HCT116 (cell line): ENCODE data around the gene ITGAE. TPM values are rescaled to one million over a fixed set of nuclear protein-coding genes. Genes with fewer than 3 reads are reported as not detected.

Source experiments
- ATAC-seq: fragments of 200-7000 bp; cut with Tn5 transposase; 2 replicates; pipeline ENCODE4 v1.9.1; 2020; ENCODE audit warnings: mild to moderate bottlenecking, moderate library complexity
- BruUV-seq: library from RNA; stranded (reverse); fragments of 400-500 nt; replicated peaks from 2 replicates; lab custom pipeline; 2021; lab: Mats Ljungman, UMichigan
- CTCF ChIA-PET: fragments of 300-600 bp; sonication (Branson Sonifier 250); formaldehyde crosslinking; loops from one replicate; lab custom pipeline; 2021; ENCODE audit warnings: antibody characterized with exemption; lab: Charles Lee
- POLR2A ChIA-PET: fragments of 300-600, 350-600 bp; sonication (Branson Sonifier 250); formaldehyde crosslinking; loops from one replicate; lab custom pipeline; 2021; ENCODE audit warnings: antibody characterized with exemption; lab: Charles Lee
- RAD21 ChIA-PET, 2 experiments: fragments of 300-600 bp; sonication (Branson Sonifier 250); formaldehyde crosslinking; loops; one replicate each; lab custom pipeline; 2023; ENCODE audit warnings: low total read pairs in 2 of 2; ENCODE audit not compliant: uncharacterized antibody in 2 of 2, unreplicated experiment in 2 of 2, low non-redundant PET in 1 of 2; lab: Charles Lee
- DNase-seq: peaks from one replicate; pipeline ENCODE4 v3.0.0-alpha.2; 2010; ENCODE audit warnings: low read depth, low spot score
- H2AFZ ChIP-seq: fragments of 200-600 bp; shearing (Covaris generic), sonication (generic); 2 replicates; pipeline ENCODE4 v1.6.1; 2017; ENCODE audit warnings: low read depth, mixed run types, mixed read lengths, antibody characterized with exemption, low read length; ENCODE audit not compliant: poor library complexity, severe bottlenecking
- H3K27ac ChIP-seq: 2 replicates; pipeline ENCODE4 v1.5.1; 2012; ENCODE audit warnings: low read depth, low read length
- H3K27me3 ChIP-seq: fragments of 200-600 bp; sonication (generic); 2 replicates; pipeline ENCODE4 v1.6.1; 2016; ENCODE audit warnings: mixed run types, low read length, mixed read lengths; ENCODE audit not compliant: insufficient read depth
- H3K36me3 ChIP-seq, 2 experiments: fragments of 200-500 bp in 1 of 2; fragments of 200-600 bp in 1 of 2; sonication (Bioruptor generic) in 1 of 2; sonication (generic) in 1 of 2; 2 replicates each; pipeline versions ENCODE4 v1.5.1 to v1.6.1; 2014 to 2016; ENCODE audit warnings: low read length in 2 of 2, inconsistent platforms in 1 of 2, mixed read lengths in 1 of 2, mixed run types in 1 of 2; ENCODE audit not compliant: insufficient read depth in 2 of 2, control insufficient read depth in 1 of 2
- H3K4me1 ChIP-seq, 2 experiments: fragments of 200-600 bp in 1 of 2; sonication (generic) in 1 of 2; 2 replicates each; pipeline versions ENCODE4 v1.5.1 to v1.6.1; 2012 to 2017; ENCODE audit warnings: low read length in 2 of 2, inconsistent platforms in 1 of 2, mild to moderate bottlenecking in 1 of 2, mixed read lengths in 1 of 2, mixed run types in 1 of 2, moderate library complexity in 1 of 2; ENCODE audit not compliant: insufficient read depth in 2 of 2, control insufficient read depth in 1 of 2
- H3K4me2 ChIP-seq: fragments of 200-600 bp; sonication (generic); 2 replicates; pipeline ENCODE4 v1.6.1; 2017; ENCODE audit warnings: mixed run types, low read length, mixed read lengths
- H3K4me3 ChIP-seq, 2 experiments: fragments of 200-600 bp in 1 of 2; sonication (generic) in 1 of 2; replicated peaks in 1 of 2; 2 replicates each; pipeline ENCODE4 v1.5.1; 2011 to 2016; ENCODE audit warnings: low read length in 2 of 2, control low read depth in 1 of 2, low read depth in 1 of 2, mild to moderate bottlenecking in 1 of 2, mixed read lengths in 1 of 2, mixed run types in 1 of 2
- H3K79me2 ChIP-seq: fragments of 200-600 bp; sonication (generic); 2 replicates; pipeline ENCODE4 v1.6.1; 2017; ENCODE audit warnings: mild to moderate bottlenecking, mixed run types, low read length, moderate library complexity, mixed read lengths; ENCODE audit not compliant: insufficient read depth
- H3K9ac ChIP-seq: fragments of 200-600 bp; sonication (generic); 2 replicates; pipeline ENCODE4 v1.6.1; 2016; ENCODE audit warnings: low read length, mixed read lengths
- H3K9me2 ChIP-seq: fragments of 200-600 bp; sonication (generic), shearing (Covaris generic); 2 replicates; pipeline ENCODE4 v1.6.1; 2017; ENCODE audit warnings: mixed run types, mild to moderate bottlenecking, moderate library complexity; ENCODE audit not compliant: insufficient read depth
- H3K9me3 ChIP-seq, 2 experiments: fragments of 200-500 bp in 1 of 2; fragments of 200-600 bp in 1 of 2; sonication (Bioruptor generic) in 1 of 2; sonication (generic) in 1 of 2; 2 replicates each; pipeline ENCODE4 v1.6.1; 2014 to 2017; ENCODE audit warnings: low read length in 2 of 2, mixed read lengths in 2 of 2, inconsistent platforms in 1 of 2, low read depth in 1 of 2, mild to moderate bottlenecking in 1 of 2, mixed run types in 1 of 2, moderate library complexity in 1 of 2; ENCODE audit not compliant: control insufficient read depth in 1 of 2, insufficient read depth in 1 of 2
- H4K20me1 ChIP-seq: fragments of 200-600 bp; sonication (generic), shearing (Covaris generic); 2 replicates; pipeline ENCODE4 v1.6.1; 2017; ENCODE audit warnings: mixed run types, mild to moderate bottlenecking, moderate library complexity; ENCODE audit not compliant: insufficient read depth
- ATF3 ChIP-seq: IDR thresholded peaks from 2 replicates; pipeline ENCODE4 v1.6.1; 2012
- CBX3 ChIP-seq: IDR thresholded peaks from 2 replicates; pipeline ENCODE4 v1.6.1; 2012; ENCODE audit warnings: low read depth
- CEBPB ChIP-seq: IDR thresholded peaks from 2 replicates; pipeline ENCODE4 v1.6.1; 2012; ENCODE audit warnings: low read depth
- EGR1 ChIP-seq: IDR thresholded peaks from 2 replicates; pipeline ENCODE4 v1.6.1; 2012; ENCODE audit warnings: low read depth
- ELF1 ChIP-seq: IDR thresholded peaks from 2 replicates; pipeline ENCODE4 v1.6.1; 2012; ENCODE audit warnings: low read depth, borderline replicate concordance
- EZH2 ChIP-seq: fragments of 200-600 bp; sonication (generic); IDR thresholded peaks from 2 replicates; pipeline ENCODE4 v1.6.1; 2017; ENCODE audit warnings: antibody characterized with exemption, mixed run types
- EZH2phosphoT487 ChIP-seq: fragments of 200-600 bp; IDR thresholded peaks from 2 replicates; pipeline ENCODE4 v1.6.1; 2018; ENCODE audit warnings: antibody characterized with exemption, borderline replicate concordance
- FOSL1 ChIP-seq: IDR thresholded peaks from 2 replicates; pipeline ENCODE4 v1.6.1; 2012; ENCODE audit warnings: low read depth
- JUND ChIP-seq: IDR thresholded peaks from 2 replicates; pipeline ENCODE4 v1.6.1; 2012
- POLR2A ChIP-seq: IDR thresholded peaks from 2 replicates; pipeline ENCODE4 v1.7.0; 2011; ENCODE audit warnings: borderline replicate concordance; ENCODE audit not compliant: insufficient read depth, insufficient read length; ENCODE audit errors: extremely low read depth
- POLR2AphosphoS5 ChIP-seq: IDR thresholded peaks from 2 replicates; pipeline ENCODE4 v1.6.1; 2011; ENCODE audit warnings: mild to moderate bottlenecking, low read depth, low read length, moderate library complexity
- RAD21 ChIP-seq: IDR thresholded peaks from 2 replicates; pipeline ENCODE4 v1.6.1; 2012; ENCODE audit warnings: low read depth, mild to moderate bottlenecking
- REST ChIP-seq: IDR thresholded peaks from 2 replicates; pipeline ENCODE4 v1.6.1; 2012; ENCODE audit warnings: low read depth
- SP1 ChIP-seq: IDR thresholded peaks from 2 replicates; pipeline ENCODE4 v1.6.1; 2012; ENCODE audit warnings: low read depth
- TCF7L2 ChIP-seq: IDR thresholded peaks from 2 replicates; pipeline ENCODE4 v1.7.0; 2011; ENCODE audit warnings: borderline replicate concordance, inconsistent platforms; ENCODE audit not compliant: insufficient read depth, insufficient read length; ENCODE audit errors: extremely low read depth
- YY1 ChIP-seq: IDR thresholded peaks from 2 replicates; pipeline ENCODE4 v1.6.1; 2011; ENCODE audit warnings: low read length, low read depth, moderate library complexity, mild to moderate bottlenecking; ENCODE audit not compliant: insufficient replicate concordance; ENCODE audit errors: extremely low read depth
- ZFX ChIP-seq: fragments of 450-650 bp; IDR thresholded peaks from 2 replicates; pipeline ENCODE4 v1.6.1; 2017
- ZNF274 ChIP-seq: fragments of 200-500 bp; sonication (Bioruptor generic); IDR thresholded peaks from 2 replicates; pipeline ENCODE4 v1.6.1; 2014; ENCODE audit warnings: mild to moderate bottlenecking, low read depth, low read length, inconsistent platforms
- intact Hi-C: fragments of 100-400 bp; cut with micrococcal nuclease; formaldehyde crosslinking; loops from 2 replicates; pipeline ENCODE4 v1.10.0; 2022
- total RNA-seq: library from RNA; stranded (reverse); gene quantifications from one replicate; pipeline ENCODE4 v1.2.1, GENCODE V29; 2021; ENCODE audit not compliant: unreplicated experiment
- TF ChIP-seq, protein P1 (sequence below), 3 experiments: fragments of 200-600 bp in 1 of 3; sonication (generic) in 1 of 3; IDR thresholded peaks in 2 of 3; conservative IDR thresholded peaks in 1 of 3; 2 replicates each; pipeline ENCODE4 v1.5.1; 2012 to 2017; ENCODE audit warnings: low read depth in 2 of 3, low read length in 2 of 3, antibody characterized with exemption in 1 of 3, borderline replicate concordance in 1 of 3, control low read depth in 1 of 3, mild to moderate bottlenecking in 1 of 3, mixed read lengths in 1 of 3, mixed run types in 1 of 3, moderate library complexity in 1 of 3; ENCODE audit not compliant: insufficient read depth in 1 of 3
- TF ChIP-seq, protein P2 (sequence below): IDR thresholded peaks from 2 replicates; pipeline ENCODE4 v1.6.1; 2011; ENCODE audit warnings: mild to moderate bottlenecking, low read length, moderate library complexity; ENCODE audit not compliant: insufficient replicate concordance; ENCODE audit errors: extremely low read depth

Gene ITGAE
- total RNA-seq, 1 experiment from 2014 or later = 19.9 TPM

- Histone ChIP-seq H3K27ac (no peak overlapping the region), H2AFZ (no peak overlapping the region), H3K4me1 (peaks cover 0 to 6% of the 10 kb centered on the region in 2 experiments; a peak in 3 of 4 replicates), H4K20me1 (no peaks in the 10 kb centered on the region), H3K4me2 (no peak overlapping the region), H3K79me2 (no peaks in the 10 kb centered on the region), H3K27me3 (no peaks in the 10 kb centered on the region), H3K9me3 (no peaks in the 10 kb centered on the region), H3K9ac (no peak overlapping the region)
- intact Hi-C loops = no loop called here
- no peak for ATAC-seq
- RAD21 ChIA-PET = no interaction called here
- BruUV-seq = no TSS peak
- POLR2A ChIA-PET = no interaction called here
- TF ChIP-seq SP1 (no peak), CBX3 (no peak), RAD21 (no peak), EGR1 (no peak), POLR2A (no peak), REST (no peak), TCF7L2 (no peak), ATF3 (no peak), FOSL1 (no peak), YY1 (no peak), EZH2 (no peak), ELF1 (no peak), JUND (no peak), ZFX (no peak), ZNF274 (no peak), CEBPB (no peak), EZH2phosphoT487 (no peak), POLR2AphosphoS5 (no peak)
- TF ChIP-seq, protein P1, sequence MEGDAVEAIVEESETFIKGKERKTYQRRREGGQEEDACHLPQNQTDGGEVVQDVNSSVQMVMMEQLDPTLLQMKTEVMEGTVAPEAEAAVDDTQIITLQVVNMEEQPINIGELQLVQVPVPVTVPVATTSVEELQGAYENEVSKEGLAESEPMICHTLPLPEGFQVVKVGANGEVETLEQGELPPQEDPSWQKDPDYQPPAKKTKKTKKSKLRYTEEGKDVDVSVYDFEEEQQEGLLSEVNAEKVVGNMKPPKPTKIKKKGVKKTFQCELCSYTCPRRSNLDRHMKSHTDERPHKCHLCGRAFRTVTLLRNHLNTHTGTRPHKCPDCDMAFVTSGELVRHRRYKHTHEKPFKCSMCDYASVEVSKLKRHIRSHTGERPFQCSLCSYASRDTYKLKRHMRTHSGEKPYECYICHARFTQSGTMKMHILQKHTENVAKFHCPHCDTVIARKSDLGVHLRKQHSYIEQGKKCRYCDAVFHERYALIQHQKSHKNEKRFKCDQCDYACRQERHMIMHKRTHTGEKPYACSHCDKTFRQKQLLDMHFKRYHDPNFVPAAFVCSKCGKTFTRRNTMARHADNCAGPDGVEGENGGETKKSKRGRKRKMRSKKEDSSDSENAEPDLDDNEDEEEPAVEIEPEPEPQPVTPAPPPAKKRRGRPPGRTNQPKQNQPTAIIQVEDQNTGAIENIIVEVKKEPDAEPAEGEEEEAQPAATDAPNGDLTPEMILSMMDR (IDR thresholded peaks at IDR 0.05 in 2 of 3, conservative IDR thresholded peaks at IDR 0.05 in 1 of 3; ENCODE audit: borderline replicate concordance in 1 of 3, insufficient read depth in 1 of 3, low read depth in 2 of 3, low read length in 2 of 3) = no peak
- TF ChIP-seq, protein P2, sequence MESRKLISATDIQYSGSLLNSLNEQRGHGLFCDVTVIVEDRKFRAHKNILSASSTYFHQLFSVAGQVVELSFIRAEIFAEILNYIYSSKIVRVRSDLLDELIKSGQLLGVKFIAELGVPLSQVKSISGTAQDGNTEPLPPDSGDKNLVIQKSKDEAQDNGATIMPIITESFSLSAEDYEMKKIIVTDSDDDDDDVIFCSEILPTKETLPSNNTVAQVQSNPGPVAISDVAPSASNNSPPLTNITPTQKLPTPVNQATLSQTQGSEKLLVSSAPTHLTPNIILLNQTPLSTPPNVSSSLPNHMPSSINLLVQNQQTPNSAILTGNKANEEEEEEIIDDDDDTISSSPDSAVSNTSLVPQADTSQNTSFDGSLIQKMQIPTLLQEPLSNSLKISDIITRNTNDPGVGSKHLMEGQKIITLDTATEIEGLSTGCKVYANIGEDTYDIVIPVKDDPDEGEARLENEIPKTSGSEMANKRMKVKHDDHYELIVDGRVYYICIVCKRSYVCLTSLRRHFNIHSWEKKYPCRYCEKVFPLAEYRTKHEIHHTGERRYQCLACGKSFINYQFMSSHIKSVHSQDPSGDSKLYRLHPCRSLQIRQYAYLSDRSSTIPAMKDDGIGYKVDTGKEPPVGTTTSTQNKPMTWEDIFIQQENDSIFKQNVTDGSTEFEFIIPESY = no peak
- TF ChIP-seq, all 23 proteins: peak for 0
- Histone ChIP-seq H3K36me3 (no peaks in the 10 kb centered on the region), H3K4me3 (no peak overlapping the region), H3K9me2 (no peaks in the 10 kb centered on the region)
- no peak for DNase-seq
- CTCF ChIA-PET = no interaction called here
Observed at GRCh38 chr17:3688027-3688553, 112.9 kb downstream of the ITGAE start.
